IPS DF 19.7 (cell line): ENCODE data around the gene TELO2.

Source experiments
- DNase-seq: peaks from one replicate; pipeline ENCODE4 v3.0.0-alpha.2; 2013; ENCODE audit warnings: low read depth, low spot score

Gene TELO2

DNA sequence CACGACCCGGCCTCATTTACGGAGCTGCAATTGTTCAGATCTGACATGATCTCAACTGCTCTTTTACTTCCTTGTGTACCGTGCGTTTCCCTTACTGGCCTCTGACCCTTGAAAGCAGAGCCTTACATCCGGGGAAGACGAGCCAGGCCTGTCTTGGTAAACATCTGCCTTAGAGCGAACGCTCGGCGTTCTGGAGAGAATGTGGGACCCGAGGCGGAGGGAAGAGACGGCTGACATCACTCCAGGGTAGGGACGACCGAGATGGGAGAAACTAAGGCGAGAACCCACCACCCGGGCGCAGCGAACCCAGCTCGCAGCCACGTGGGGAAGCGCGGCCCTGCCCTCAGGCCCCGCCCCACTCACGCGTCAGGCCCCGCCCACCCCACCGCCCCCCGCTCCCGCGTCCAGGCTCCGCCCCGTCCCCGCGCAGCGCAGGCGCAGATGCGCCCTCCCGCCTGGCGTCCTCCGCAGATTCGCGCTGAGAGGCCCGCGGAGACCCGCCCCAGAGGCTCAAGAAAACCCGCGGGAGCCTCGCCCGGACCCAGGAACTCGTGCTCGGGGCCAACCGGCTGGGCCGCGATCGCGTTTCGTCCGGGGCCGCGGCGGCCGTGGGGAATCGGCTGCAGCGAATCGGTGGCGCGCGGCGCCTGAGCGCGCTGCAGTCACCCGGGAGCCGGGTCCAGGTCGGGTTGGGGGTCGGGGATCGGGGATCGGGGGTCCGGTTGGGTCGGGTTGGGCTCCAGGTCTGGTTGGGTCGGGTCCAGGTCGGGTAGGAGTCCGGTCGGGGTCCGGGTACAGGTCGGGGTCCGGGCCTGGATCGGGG is at the start of gene TELO2:
Gene TELO2 (plus strand): TSS at position 438 of the 823 bp plus-strand sequence. CDS start 922 bp downstream, outside the sequence.
- DNase-seq: no peak

DNA sequence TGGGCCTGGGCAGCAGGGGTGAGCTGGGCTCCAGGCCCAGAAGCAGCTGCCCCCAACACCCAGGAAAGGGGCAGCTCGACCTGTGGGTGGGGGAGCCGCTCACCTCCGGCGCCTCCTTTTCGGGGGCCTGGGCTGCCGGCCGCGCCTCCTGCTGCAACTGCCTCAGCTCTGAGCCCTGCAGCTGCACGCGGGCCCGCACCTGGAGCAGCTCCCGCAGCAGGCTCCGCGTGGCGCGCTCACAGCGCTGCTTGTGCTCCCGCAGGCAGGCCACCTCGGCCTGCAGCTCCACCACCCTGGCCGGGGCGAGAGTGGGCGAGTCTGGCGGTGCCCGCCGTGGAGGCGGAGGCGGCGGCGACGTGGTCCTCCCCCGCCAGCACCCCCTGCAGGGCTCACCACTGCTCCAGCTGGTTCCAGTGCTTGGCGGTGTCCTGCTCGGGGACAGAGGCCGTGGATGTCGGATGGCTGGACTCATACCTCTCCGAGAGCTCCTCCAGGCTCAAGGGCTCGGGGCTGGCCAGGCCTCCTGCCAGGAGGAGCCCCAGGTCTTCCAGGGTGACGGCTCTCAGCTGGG is 49.7 kb upstream of the TELO2 start:
- DNase-seq: no peak

GRCh38 chr16:1443980-1444729 is 49.0 kb upstream of the TELO2 start, which contains the start of gene CCDC154:
Gene CCDC154 (minus strand): TSS chr16:1444556. CDS start chr16:1444322, 234 bp downstream.
- no peak for DNase-seq

- DNase-seq: no peak
Observed at GRCh38 chr16:1444730-1445517, 48.2 kb upstream of the TELO2 start.

DNA sequence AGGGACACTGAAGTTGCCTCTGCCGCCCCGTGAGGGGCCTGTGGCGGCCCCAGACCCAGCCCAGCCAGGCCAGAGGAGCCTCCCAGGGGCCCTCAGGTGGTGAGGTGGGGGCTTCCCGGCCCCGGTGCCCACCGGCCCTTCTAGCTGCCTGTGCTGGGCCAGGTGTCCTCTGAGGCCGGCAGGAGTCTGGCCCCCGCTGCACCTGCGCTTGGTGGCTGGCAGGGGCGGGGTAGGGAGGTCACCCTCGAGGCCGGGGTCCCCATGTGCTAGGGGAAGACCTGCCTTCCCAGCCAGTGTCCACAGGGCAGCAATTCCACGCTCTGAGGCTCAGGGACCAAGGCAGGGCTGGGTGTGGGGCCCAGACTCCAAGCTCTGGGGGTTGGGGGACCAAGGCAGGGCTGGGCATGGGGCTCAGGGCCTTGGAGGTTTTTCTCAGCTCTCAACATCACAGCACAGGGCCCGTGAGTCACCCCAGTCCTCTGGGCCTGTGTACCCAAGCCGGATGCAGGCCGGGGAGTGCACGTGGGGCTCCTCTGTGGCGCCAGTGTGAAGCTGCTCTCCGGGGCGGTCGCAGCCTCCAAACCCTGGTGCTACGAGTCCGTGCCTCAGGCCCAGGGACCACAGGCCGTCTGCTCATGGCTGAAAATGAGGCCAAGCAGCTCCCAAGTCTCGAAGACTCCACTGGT is 47.5 kb upstream of the TELO2 start:
- no peak for DNase-seq

- DNase-seq: no peak
Observed at GRCh38 chr16:1446296-1447080, 46.7 kb upstream of the TELO2 start.

DNA sequence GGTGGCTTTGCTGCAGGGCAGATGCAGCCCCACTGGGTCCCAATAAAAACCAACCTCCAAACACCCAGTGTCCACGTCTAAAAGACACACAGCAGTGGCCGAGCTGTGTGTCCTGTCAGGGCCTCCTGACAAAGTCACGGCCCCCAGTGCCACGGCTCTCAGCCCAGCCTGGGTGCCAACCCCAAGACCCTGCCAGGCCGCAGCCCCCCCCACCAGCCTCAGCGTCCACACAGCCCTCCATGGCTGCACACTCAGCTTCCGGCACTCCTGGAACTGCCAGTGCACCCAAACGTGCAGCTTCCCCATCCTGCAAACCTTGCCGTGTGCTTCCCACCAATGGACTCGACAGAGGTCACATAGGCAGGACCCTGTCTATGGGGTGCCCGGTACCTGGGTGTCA is 45.2 kb upstream of the TELO2 start:
- no peak for DNase-seq

GRCh38 chr16:1448536-1449116 is 44.5 kb upstream of the TELO2 start:
- DNase-seq: no peak

- no peak for DNase-seq
Observed at GRCh38 chr16:1449201-1449788, 43.9 kb upstream of the TELO2 start.

DNA sequence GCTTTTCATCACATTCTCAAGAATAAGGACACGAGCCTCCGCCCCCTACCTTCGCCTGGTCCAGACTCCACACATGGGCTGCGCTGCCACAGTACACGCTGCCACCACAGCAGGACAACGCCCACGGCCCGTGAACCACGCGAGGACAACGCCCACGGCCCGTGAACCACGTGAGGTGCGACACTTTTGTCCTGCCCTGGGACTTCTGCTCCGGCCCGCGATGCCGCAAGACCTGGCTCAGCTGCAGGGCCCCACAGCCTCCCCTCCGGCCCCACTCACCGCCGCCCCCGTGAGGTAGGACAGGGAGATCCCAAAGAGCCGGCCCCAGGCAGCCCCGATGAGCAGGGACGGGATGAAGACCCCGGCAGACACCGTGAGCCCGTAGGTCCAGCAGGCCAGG is 42.9 kb upstream of the TELO2 start:
- DNase-seq: no peak

DNA sequence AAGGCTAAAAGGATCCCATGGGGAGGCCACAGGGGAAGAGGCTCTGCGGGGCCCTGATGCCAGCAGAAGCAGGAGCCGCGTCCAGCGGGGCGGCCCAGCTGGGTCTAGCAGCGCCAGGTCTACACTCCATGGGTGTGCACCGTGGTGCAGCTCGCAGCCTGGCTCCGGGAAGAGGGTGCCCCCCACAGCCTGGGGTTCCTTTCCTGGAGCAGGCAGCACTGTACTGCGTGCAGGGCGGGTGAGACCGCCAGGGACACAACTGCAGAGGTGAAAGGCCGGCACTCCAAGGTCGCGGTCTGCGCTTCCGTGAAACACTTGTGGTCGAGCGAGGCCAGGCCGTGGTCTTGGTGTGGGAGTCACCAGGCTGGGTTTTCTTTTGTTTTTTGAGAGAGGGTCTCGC is 42.3 kb upstream of the TELO2 start:
- DNase-seq: no peak

DNA sequence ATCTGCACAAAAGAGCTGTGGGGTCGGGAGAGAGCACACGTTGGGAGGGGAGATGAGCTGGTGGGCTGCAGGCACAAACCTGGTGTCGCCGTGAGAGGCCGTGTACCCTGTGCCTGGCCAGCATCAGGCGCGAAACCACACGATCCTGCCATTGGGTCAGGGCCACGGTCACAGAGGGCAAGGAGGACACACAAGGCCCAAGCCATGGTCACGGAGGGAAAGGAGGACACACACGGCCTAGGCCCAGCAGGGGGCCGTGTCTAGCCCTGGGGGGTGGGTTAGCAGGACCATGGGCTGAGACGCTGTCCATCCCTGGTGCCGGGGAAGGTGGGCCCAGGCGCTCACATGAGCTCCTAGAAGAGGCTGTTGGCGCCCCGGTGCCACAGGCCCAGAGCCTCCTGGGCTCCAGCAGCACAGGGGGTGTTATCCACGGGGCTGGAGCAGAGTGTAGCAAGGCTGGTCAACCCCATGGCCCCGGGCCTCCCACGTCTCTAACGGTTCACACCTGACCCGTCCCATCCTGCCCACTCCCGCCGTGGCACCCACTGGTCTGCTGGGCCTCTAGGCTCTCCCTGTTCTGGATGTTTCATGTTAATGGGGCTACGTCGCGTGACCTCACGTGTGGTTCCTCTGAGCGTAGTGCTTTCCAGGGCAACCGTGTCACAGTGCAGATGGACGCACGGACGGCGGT is 41.3 kb upstream of the TELO2 start:
- DNase-seq: no peak

DNA sequence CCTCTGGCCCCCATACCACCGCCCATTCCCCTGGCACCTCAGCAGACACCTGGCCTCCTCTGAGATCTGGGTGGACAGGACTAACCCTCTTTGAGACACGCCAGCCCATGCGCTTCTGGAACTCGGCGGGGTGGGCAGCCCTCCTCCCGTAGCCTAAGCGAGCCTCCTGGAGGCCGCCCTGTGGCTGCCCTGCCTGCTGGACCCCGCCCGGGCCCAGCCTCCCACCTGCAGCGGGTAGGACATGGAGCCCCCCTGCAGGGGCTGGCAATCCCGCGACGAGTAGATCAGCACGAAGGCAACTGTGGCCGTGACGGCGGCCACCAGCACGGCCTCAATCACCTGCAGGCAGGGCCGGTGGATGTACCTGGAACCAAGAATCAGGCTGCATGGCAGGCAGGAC is 40.6 kb upstream of the TELO2 start:
- DNase-seq: no peak

- no peak for DNase-seq
Observed at GRCh38 chr16:1453316-1453715, 39.8 kb upstream of the TELO2 start.

DNA sequence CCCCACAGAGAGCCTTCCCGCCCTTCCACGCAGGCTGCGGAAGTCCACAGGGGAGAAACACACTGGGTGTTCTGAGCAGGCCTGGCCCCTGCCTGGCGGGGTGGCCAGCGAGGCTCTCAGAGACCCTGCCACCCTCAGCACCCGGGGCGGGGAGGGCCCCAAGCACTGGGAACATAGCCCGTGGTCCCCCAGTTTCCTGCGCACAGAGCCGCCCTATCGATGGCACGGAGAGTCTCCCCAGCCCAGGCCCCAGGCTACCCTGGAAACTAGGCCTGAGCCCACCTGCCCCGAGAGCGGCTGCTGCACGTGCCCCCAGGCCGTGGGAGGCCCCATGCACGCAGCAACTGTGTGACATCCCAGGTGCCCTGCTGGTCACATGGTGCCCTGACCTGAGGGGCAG is 38.6 kb upstream of the TELO2 start:
- no peak for DNase-seq

- no peak for DNase-seq
Observed at GRCh38 chr16:1455190-1456171, 37.7 kb upstream of the TELO2 start.

- DNase-seq: no peak
Observed at GRCh38 chr16:1456951-1457350, 36.2 kb upstream of the TELO2 start.
